HCT116 (cell line): ENCODE measurements around the gene BFSP2. TPM values are rescaled to one million over a fixed set of nuclear protein-coding genes. Genes with fewer than 3 reads are reported as not detected.

Experiments used
- ATAC-seq: fragments of 200-7000 bp; cut with Tn5 transposase; 2 replicates; pipeline ENCODE4 v1.9.1; 2020; ENCODE audit warnings: mild to moderate bottlenecking, moderate library complexity
- BruUV-seq: library from RNA; stranded (reverse); fragments of 400-500 nt; replicated peaks from 2 replicates; lab custom pipeline; 2021; lab: Mats Ljungman, UMichigan
- CTCF ChIA-PET: fragments of 300-600 bp; sonication (Branson Sonifier 250); formaldehyde crosslinking; loops from one replicate; lab custom pipeline; 2021; ENCODE audit warnings: antibody characterized with exemption; lab: Charles Lee
- POLR2A ChIA-PET: fragments of 300-600, 350-600 bp; sonication (Branson Sonifier 250); formaldehyde crosslinking; loops from one replicate; lab custom pipeline; 2021; ENCODE audit warnings: antibody characterized with exemption; lab: Charles Lee
- RAD21 ChIA-PET, 2 experiments: fragments of 300-600 bp; sonication (Branson Sonifier 250); formaldehyde crosslinking; loops; one replicate each; lab custom pipeline; 2023; ENCODE audit warnings: low total read pairs in 2 of 2; ENCODE audit not compliant: uncharacterized antibody in 2 of 2, unreplicated experiment in 2 of 2, low non-redundant PET in 1 of 2; lab: Charles Lee
- DNase-seq: peaks from one replicate; pipeline ENCODE4 v3.0.0-alpha.2; 2010; ENCODE audit warnings: low read depth, low spot score
- H2AFZ ChIP-seq: fragments of 200-600 bp; shearing (Covaris generic), sonication (generic); 2 replicates; pipeline ENCODE4 v1.6.1; 2017; ENCODE audit warnings: low read depth, mixed run types, mixed read lengths, antibody characterized with exemption, low read length; ENCODE audit not compliant: poor library complexity, severe bottlenecking
- H3K27ac ChIP-seq: 2 replicates; pipeline ENCODE4 v1.5.1; 2012; ENCODE audit warnings: low read depth, low read length
- H3K27me3 ChIP-seq: fragments of 200-600 bp; sonication (generic); 2 replicates; pipeline ENCODE4 v1.6.1; 2016; ENCODE audit warnings: mixed run types, low read length, mixed read lengths; ENCODE audit not compliant: insufficient read depth
- H3K36me3 ChIP-seq, 2 experiments: fragments of 200-500 bp in 1 of 2; fragments of 200-600 bp in 1 of 2; sonication (Bioruptor generic) in 1 of 2; sonication (generic) in 1 of 2; 2 replicates each; pipeline versions ENCODE4 v1.5.1 to v1.6.1; 2014 to 2016; ENCODE audit warnings: low read length in 2 of 2, inconsistent platforms in 1 of 2, mixed read lengths in 1 of 2, mixed run types in 1 of 2; ENCODE audit not compliant: insufficient read depth in 2 of 2, control insufficient read depth in 1 of 2
- H3K4me1 ChIP-seq, 2 experiments: fragments of 200-600 bp in 1 of 2; sonication (generic) in 1 of 2; 2 replicates each; pipeline versions ENCODE4 v1.5.1 to v1.6.1; 2012 to 2017; ENCODE audit warnings: low read length in 2 of 2, inconsistent platforms in 1 of 2, mild to moderate bottlenecking in 1 of 2, mixed read lengths in 1 of 2, mixed run types in 1 of 2, moderate library complexity in 1 of 2; ENCODE audit not compliant: insufficient read depth in 2 of 2, control insufficient read depth in 1 of 2
- H3K4me2 ChIP-seq: fragments of 200-600 bp; sonication (generic); 2 replicates; pipeline ENCODE4 v1.6.1; 2017; ENCODE audit warnings: mixed run types, low read length, mixed read lengths
- H3K4me3 ChIP-seq, 2 experiments: fragments of 200-600 bp in 1 of 2; sonication (generic) in 1 of 2; replicated peaks in 1 of 2; 2 replicates each; pipeline ENCODE4 v1.5.1; 2011 to 2016; ENCODE audit warnings: low read length in 2 of 2, control low read depth in 1 of 2, low read depth in 1 of 2, mild to moderate bottlenecking in 1 of 2, mixed read lengths in 1 of 2, mixed run types in 1 of 2
- H3K79me2 ChIP-seq: fragments of 200-600 bp; sonication (generic); 2 replicates; pipeline ENCODE4 v1.6.1; 2017; ENCODE audit warnings: mild to moderate bottlenecking, mixed run types, low read length, moderate library complexity, mixed read lengths; ENCODE audit not compliant: insufficient read depth
- H3K9ac ChIP-seq: fragments of 200-600 bp; sonication (generic); 2 replicates; pipeline ENCODE4 v1.6.1; 2016; ENCODE audit warnings: low read length, mixed read lengths
- H3K9me2 ChIP-seq: fragments of 200-600 bp; sonication (generic), shearing (Covaris generic); 2 replicates; pipeline ENCODE4 v1.6.1; 2017; ENCODE audit warnings: mixed run types, mild to moderate bottlenecking, moderate library complexity; ENCODE audit not compliant: insufficient read depth
- H3K9me3 ChIP-seq, 2 experiments: fragments of 200-500 bp in 1 of 2; fragments of 200-600 bp in 1 of 2; sonication (Bioruptor generic) in 1 of 2; sonication (generic) in 1 of 2; 2 replicates each; pipeline ENCODE4 v1.6.1; 2014 to 2017; ENCODE audit warnings: low read length in 2 of 2, mixed read lengths in 2 of 2, inconsistent platforms in 1 of 2, low read depth in 1 of 2, mild to moderate bottlenecking in 1 of 2, mixed run types in 1 of 2, moderate library complexity in 1 of 2; ENCODE audit not compliant: control insufficient read depth in 1 of 2, insufficient read depth in 1 of 2
- H4K20me1 ChIP-seq: fragments of 200-600 bp; sonication (generic), shearing (Covaris generic); 2 replicates; pipeline ENCODE4 v1.6.1; 2017; ENCODE audit warnings: mixed run types, mild to moderate bottlenecking, moderate library complexity; ENCODE audit not compliant: insufficient read depth
- ELF1 ChIP-seq: IDR thresholded peaks from 2 replicates; pipeline ENCODE4 v1.6.1; 2012; ENCODE audit warnings: low read depth, borderline replicate concordance
- JUND ChIP-seq: IDR thresholded peaks from 2 replicates; pipeline ENCODE4 v1.6.1; 2012
- ZNF274 ChIP-seq: fragments of 200-500 bp; sonication (Bioruptor generic); IDR thresholded peaks from 2 replicates; pipeline ENCODE4 v1.6.1; 2014; ENCODE audit warnings: mild to moderate bottlenecking, low read depth, low read length, inconsistent platforms
- intact Hi-C: fragments of 100-400 bp; cut with micrococcal nuclease; formaldehyde crosslinking; loops from 2 replicates; pipeline ENCODE4 v1.10.0; 2022
- total RNA-seq: library from RNA; stranded (reverse); gene quantifications from one replicate; pipeline ENCODE4 v1.2.1, GENCODE V29; 2021; ENCODE audit not compliant: unreplicated experiment
- TF ChIP-seq, protein P1 (sequence below): IDR thresholded peaks from 2 replicates; pipeline ENCODE4 v1.6.1; 2012
- TF ChIP-seq, protein P2 (sequence below), 3 experiments: fragments of 200-600 bp in 1 of 3; sonication (generic) in 1 of 3; IDR thresholded peaks in 2 of 3; conservative IDR thresholded peaks in 1 of 3; 2 replicates each; pipeline ENCODE4 v1.5.1; 2012 to 2017; ENCODE audit warnings: low read depth in 2 of 3, low read length in 2 of 3, antibody characterized with exemption in 1 of 3, borderline replicate concordance in 1 of 3, control low read depth in 1 of 3, mild to moderate bottlenecking in 1 of 3, mixed read lengths in 1 of 3, mixed run types in 1 of 3, moderate library complexity in 1 of 3; ENCODE audit not compliant: insufficient read depth in 1 of 3

The BFSP2 gene
- total RNA-seq, 1 experiment from 2014 or later = not detected

DNA sequence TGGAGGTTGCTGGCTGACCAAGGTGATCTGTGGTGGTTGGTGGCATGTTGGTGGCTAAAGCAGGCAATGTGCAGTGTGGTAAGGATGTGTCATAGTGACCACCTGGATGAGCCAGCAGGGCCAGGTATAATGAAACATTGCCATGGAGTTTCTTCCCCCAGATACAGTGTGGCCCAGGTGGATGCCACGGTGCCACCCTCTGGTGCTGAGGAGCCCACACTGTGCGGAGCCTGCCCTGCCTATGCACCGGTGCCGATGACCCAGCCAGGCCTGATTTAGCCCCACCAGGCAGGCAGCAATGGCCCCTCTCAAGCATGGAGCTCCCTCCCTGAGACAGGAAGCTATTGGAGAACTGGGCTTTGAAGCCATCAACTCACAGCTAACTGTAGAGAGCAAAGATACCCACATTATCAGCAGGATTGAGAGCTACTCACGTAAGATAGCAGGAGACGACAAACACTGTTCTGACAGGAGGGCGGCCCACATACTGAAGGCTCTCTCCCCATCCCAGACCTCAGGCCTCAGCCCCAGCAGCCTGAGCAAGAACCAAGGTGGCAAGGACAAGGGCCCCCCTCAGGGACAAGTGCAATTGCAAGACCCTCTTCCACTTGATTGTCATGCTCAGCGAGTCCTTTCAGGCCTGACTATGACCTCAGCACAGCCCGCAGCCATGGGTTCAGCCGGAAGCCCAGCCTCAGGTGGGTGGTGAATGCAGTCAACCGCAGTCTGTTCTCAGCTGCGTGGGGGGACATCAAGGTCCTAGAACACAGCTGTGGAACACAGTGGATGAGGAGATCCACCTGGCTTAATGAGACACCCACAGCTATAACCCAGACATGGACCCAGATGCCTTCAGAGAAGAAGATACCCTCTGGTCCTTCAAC lies 90.9 kb downstream of the BFSP2 start:
- H3K27me3 ChIP-seq = no peaks in the 10 kb centered on the region
- no peak overlapping the region for H3K4me3 ChIP-seq
- no peaks in the 10 kb centered on the region for H3K36me3 ChIP-seq
- no peak overlapping the region for H3K27ac ChIP-seq
- H4K20me1 ChIP-seq = no peaks in the 10 kb centered on the region
- H3K9me2 ChIP-seq = no peaks in the 10 kb centered on the region
- H3K9ac ChIP-seq = no peak overlapping the region
- POLR2A ChIA-PET = no interaction called here
- RAD21 ChIA-PET = no interaction called here
- TF ChIP-seq JUND (no peak), ELF1 (no peak), ZNF274 (no peak)
- TF ChIP-seq, protein P1, sequence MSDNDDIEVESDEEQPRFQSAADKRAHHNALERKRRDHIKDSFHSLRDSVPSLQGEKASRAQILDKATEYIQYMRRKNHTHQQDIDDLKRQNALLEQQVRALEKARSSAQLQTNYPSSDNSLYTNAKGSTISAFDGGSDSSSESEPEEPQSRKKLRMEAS = no peak
- TF ChIP-seq, protein P2, sequence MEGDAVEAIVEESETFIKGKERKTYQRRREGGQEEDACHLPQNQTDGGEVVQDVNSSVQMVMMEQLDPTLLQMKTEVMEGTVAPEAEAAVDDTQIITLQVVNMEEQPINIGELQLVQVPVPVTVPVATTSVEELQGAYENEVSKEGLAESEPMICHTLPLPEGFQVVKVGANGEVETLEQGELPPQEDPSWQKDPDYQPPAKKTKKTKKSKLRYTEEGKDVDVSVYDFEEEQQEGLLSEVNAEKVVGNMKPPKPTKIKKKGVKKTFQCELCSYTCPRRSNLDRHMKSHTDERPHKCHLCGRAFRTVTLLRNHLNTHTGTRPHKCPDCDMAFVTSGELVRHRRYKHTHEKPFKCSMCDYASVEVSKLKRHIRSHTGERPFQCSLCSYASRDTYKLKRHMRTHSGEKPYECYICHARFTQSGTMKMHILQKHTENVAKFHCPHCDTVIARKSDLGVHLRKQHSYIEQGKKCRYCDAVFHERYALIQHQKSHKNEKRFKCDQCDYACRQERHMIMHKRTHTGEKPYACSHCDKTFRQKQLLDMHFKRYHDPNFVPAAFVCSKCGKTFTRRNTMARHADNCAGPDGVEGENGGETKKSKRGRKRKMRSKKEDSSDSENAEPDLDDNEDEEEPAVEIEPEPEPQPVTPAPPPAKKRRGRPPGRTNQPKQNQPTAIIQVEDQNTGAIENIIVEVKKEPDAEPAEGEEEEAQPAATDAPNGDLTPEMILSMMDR (IDR thresholded peaks at IDR 0.05 in 2 of 3, conservative IDR thresholded peaks at IDR 0.05 in 1 of 3; ENCODE audit: borderline replicate concordance in 1 of 3, insufficient read depth in 1 of 3, low read depth in 2 of 3, low read length in 2 of 3) = no peak
- no TSS peak for BruUV-seq
- H2AFZ ChIP-seq = no peak overlapping the region
- H3K4me2 ChIP-seq = no peak overlapping the region
- intact Hi-C loops = no loop called here
- H3K9me3 ChIP-seq = peaks cover 3 to 12% of the 10 kb centered on the region in 2 experiments; a peak in 2 of 4 replicates
- CTCF ChIA-PET = no interaction called here
- H3K79me2 ChIP-seq = no peaks in the 10 kb centered on the region
- peaks cover 0 to 9% of the 10 kb centered on the region in 2 experiments; a peak in 2 of 4 replicates for H3K4me1 ChIP-seq
- no peak for ATAC-seq
- no peak for DNase-seq
